Endothelial cell of umbilical vein (primary cell): ENCODE measurements around the gene LGMN. TPM values are rescaled to one million over a fixed set of nuclear protein-coding genes. Genes with fewer than 3 reads are reported as not detected.

Experiments
- BruUV-seq: library from RNA; stranded (reverse); fragments of 400-500 nt; replicated peaks from 2 replicates; lab custom pipeline; 2021; lab: Mats Ljungman, UMichigan
- CTCF ChIA-PET: fragments of 300-600, 350-600 bp; sonication (Branson Sonifier 250); formaldehyde crosslinking; loops from one replicate; lab custom pipeline; 2021; ENCODE audit warnings: antibody characterized with exemption, inconsistent platforms; lab: Charles Lee
- POLR2A ChIA-PET: fragments of 300-600, 350-600 bp; sonication (Branson Sonifier 250); formaldehyde crosslinking; loops from one replicate; lab custom pipeline; 2021; ENCODE audit warnings: antibody characterized with exemption, inconsistent platforms; lab: Charles Lee
- DNase-seq: peaks from one replicate; pipeline ENCODE4 v3.0.0-alpha.2; 2011; ENCODE audit warnings: low read depth, low spot score
- FAIRE-seq: peaks from 2 replicates; lab custom pipeline; 2011; peaks lifted over from hg19 to GRCh38; lab: Jason Lieb, UNC
- H2AFZ ChIP-seq: 2 replicates; pipeline ENCODE4 v1.6.0; 2012; ENCODE audit warnings: low read depth, low read length, control low read depth, inconsistent platforms
- H3K27ac ChIP-seq: 2 replicates; pipeline ENCODE4 v1.5.1; 2011; ENCODE audit warnings: low read depth, mild to moderate bottlenecking, control low read depth, low read length, moderate library complexity; ENCODE audit not compliant: insufficient read depth
- H3K27me3 ChIP-seq, 2 experiments: 2 replicates each; pipeline versions ENCODE4 v1.6.0 to v1.6.1; 2011; ENCODE audit warnings: low read length in 2 of 2, mixed read lengths in 1 of 2; ENCODE audit not compliant: control insufficient read depth in 2 of 2, insufficient read depth in 2 of 2
- H3K36me3 ChIP-seq, 2 experiments: 2 replicates in 1 of 2; 3 replicates in 1 of 2; pipeline ENCODE4 v1.5.1; 2011; ENCODE audit warnings: low read length in 2 of 2, mild to moderate bottlenecking in 1 of 2, moderate library complexity in 1 of 2; ENCODE audit not compliant: control insufficient read depth in 2 of 2, insufficient read depth in 2 of 2; ENCODE audit errors: extremely low read depth in 1 of 2
- H3K4me1 ChIP-seq: 3 replicates; pipeline ENCODE4 v1.5.1; 2011; ENCODE audit warnings: mild to moderate bottlenecking, low read length; ENCODE audit not compliant: control insufficient read depth, insufficient read depth; ENCODE audit errors: extremely low read depth
- H3K4me2 ChIP-seq: 2 replicates; pipeline ENCODE4 v1.6.1; 2011; ENCODE audit warnings: low read length, control low read depth, mixed read lengths; ENCODE audit not compliant: insufficient read depth
- H3K4me3 ChIP-seq, 3 experiments: fragments of 200-600 bp in 1 of 3; sonication (generic), shearing (Covaris generic) in 1 of 3; replicated peaks in 1 of 3; 2 replicates each; pipeline ENCODE4 v1.5.1; 2011 to 2016; ENCODE audit warnings: control low read depth in 3 of 3, low read length in 3 of 3, mild to moderate bottlenecking in 2 of 3, inconsistent platforms in 1 of 3, low read depth in 1 of 3, moderate library complexity in 1 of 3; ENCODE audit not compliant: insufficient read depth in 1 of 3
- H3K79me2 ChIP-seq: 2 replicates; pipeline ENCODE4 v1.6.0; 2012; ENCODE audit warnings: low read length, inconsistent platforms; ENCODE audit not compliant: control insufficient read depth, insufficient read depth
- H3K9ac ChIP-seq: replicated peaks from 2 replicates; pipeline ENCODE3; 2011; ENCODE audit warnings: low read length, control low read depth; ENCODE audit not compliant: insufficient read depth; ENCODE audit errors: extremely low read depth
- H3K9me1 ChIP-seq: replicated peaks from 3 replicates; pipeline ENCODE4 v1.6.0; 2011; ENCODE audit warnings: mild to moderate bottlenecking, low read length; ENCODE audit not compliant: control insufficient read depth, insufficient read depth; ENCODE audit errors: extremely low read depth
- H3K9me3 ChIP-seq: replicated peaks from 2 replicates; pipeline ENCODE4 v1.5.1; 2012; ENCODE audit warnings: low read length, inconsistent platforms; ENCODE audit not compliant: control insufficient read depth, insufficient read depth
- H4K20me1 ChIP-seq: replicated peaks from 2 replicates; pipeline ENCODE3; 2011; ENCODE audit warnings: mild to moderate bottlenecking, low read length; ENCODE audit not compliant: control insufficient read depth, insufficient read depth; ENCODE audit errors: extremely low read depth
- EZH2 ChIP-seq: IDR thresholded peaks from 2 replicates; pipeline ENCODE4 v1.6.1; 2012; ENCODE audit warnings: borderline replicate concordance, low read depth, mild to moderate bottlenecking, moderate library complexity, low read length, inconsistent platforms; ENCODE audit not compliant: severe bottlenecking
- FOS ChIP-seq: IDR thresholded peaks from 2 replicates; pipeline ENCODE4 v1.6.1; 2011; ENCODE audit warnings: mild to moderate bottlenecking, low read length, moderate library complexity, borderline replicate concordance; ENCODE audit not compliant: insufficient read depth
- GATA2 ChIP-seq: IDR thresholded peaks from 2 replicates; pipeline ENCODE4 v1.7.0; 2011; ENCODE audit warnings: low read depth, mild to moderate bottlenecking, moderate library complexity, mixed read lengths, low read length; ENCODE audit not compliant: insufficient read length, insufficient read depth
- JUN ChIP-seq: IDR thresholded peaks from 2 replicates; pipeline ENCODE4 v1.6.1; 2011; ENCODE audit warnings: borderline replicate concordance, low read depth; ENCODE audit not compliant: insufficient read length, insufficient read depth
- MYC ChIP-seq: IDR thresholded peaks from one replicate; pipeline ENCODE4 v1.6.1; 2011; ENCODE audit warnings: mild to moderate bottlenecking, low read depth, low read length
- POLR2A ChIP-seq: IDR thresholded peaks from 2 replicates; pipeline ENCODE4 v1.6.1; 2012; ENCODE audit warnings: low read depth, mild to moderate bottlenecking, control low read depth, low read length
- POLR2AphosphoS5 ChIP-seq: IDR thresholded peaks from 2 replicates; pipeline ENCODE4 v1.6.1; 2012; ENCODE audit warnings: low read depth, mild to moderate bottlenecking, control low read depth, low read length, moderate library complexity; ENCODE audit not compliant: insufficient read depth
- dilution Hi-C: fragments of 300-500 bp; cut with MboI; formaldehyde crosslinking; loops from one replicate; pipeline ENCODE4 v1.15.0; 2019; ENCODE audit warnings: low sequenced_read_pairs; ENCODE audit not compliant: extremely low pct_ligation_motif_present
- intact Hi-C: fragments of 100-400 bp; cut with micrococcal nuclease; formaldehyde crosslinking; loops from one replicate; pipeline ENCODE4 v1.10.0; 2022
- polyA plus RNA-seq, 4 experiments: library from polyadenylated mRNA; depleted of rRNA in 3 of 4; stranded (reverse) in 3 of 4; unstranded in 1 of 4; fragments of >200 nt; gene quantifications; 2 replicates each; pipeline versions ENCODE4 v1.2.1 to v1.2.3, GENCODE V29; 2011 to 2012; ENCODE audit warnings: missing spikeins in 1 of 4
- total RNA-seq: library from RNA; stranded (reverse); gene quantifications from 2 replicates; pipeline ENCODE4 v1.2.3, GENCODE V29; 2021
- TF ChIP-seq, protein P1 (sequence below), 2 donors: IDR thresholded peaks; 1 replicate in 1 of 2; 2 replicates in 1 of 2; pipeline ENCODE4 v1.5.1; 2011; ENCODE audit warnings: low read length in 2 of 2, mild to moderate bottlenecking in 2 of 2, moderate library complexity in 2 of 2, control low read depth in 1 of 2, inconsistent platforms in 1 of 2, low read depth in 1 of 2; ENCODE audit not compliant: insufficient read depth in 1 of 2; ENCODE audit errors: extremely low read depth in 1 of 2
- TF ChIP-seq, protein P2 (sequence below): IDR thresholded peaks from 2 replicates; pipeline ENCODE4 v1.6.1; 2011; ENCODE audit not compliant: insufficient read depth, insufficient read length

The LGMN gene
- total and polyA plus RNA-seq, 2 donors (not counting 3 experiments of a cell fraction or from before 2014, with no cell fraction given): 56.7 to 99.2 TPM

DNA sequence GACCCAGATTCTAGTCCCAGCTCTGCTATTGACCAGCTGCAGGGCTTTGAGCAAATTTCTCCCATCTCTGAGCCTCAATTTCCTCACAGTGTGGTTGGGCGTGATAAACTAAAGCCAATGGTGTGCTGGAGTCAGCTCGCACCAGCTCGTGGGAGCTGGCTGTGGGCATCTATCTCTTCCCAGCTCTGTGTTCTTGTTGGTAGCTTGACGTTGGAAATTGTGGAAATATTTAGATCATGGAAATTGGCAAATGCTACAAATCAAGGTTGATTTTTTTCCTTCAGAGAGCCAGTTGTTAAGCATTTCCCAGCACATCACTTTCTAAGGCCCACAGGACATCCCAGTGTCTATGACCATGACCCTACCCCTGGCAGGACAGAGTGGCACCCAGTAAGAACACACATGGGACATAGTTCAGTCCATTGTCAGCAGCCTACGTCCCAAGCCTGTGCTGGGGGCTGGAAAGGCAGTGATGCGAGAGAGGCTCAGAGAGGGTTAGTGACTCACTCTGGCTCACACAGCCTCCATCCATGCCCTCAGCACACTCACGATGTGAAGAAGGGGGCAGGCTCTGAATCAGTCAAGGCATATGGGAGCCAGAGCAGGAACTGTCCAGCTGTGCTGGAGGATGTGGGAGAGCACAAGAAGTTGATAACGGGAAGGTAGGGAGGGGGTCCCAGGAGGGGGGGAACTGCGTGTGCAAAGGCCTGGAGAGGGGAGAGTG is 77.6 kb downstream of the LGMN start:
- no peak for DNase-seq
- H3K4me2 ChIP-seq: no peak overlapping the region
- no peak for FAIRE-seq

More for the DNA sequence above, 77.6 kb downstream of the LGMN start:
- BruUV-seq: no TSS peak
- Histone ChIP-seq H3K27ac (no peak overlapping the region), H4K20me1 (no peaks in the 10 kb centered on the region), H3K9me1 (no peaks in the 10 kb centered on the region), H3K9ac (no peak overlapping the region), H3K27me3 (no peaks in the 10 kb centered on the region), H3K4me3 (no peak overlapping the region), H2AFZ (no peak overlapping the region), H3K4me1 (no peaks in the 10 kb centered on the region), H3K9me3 (no peaks in the 10 kb centered on the region), H3K79me2 (no peaks in the 10 kb centered on the region), H3K36me3 (peaks cover 0 to 3% of the 10 kb centered on the region in 2 experiments)
- TF ChIP-seq, protein P1, sequence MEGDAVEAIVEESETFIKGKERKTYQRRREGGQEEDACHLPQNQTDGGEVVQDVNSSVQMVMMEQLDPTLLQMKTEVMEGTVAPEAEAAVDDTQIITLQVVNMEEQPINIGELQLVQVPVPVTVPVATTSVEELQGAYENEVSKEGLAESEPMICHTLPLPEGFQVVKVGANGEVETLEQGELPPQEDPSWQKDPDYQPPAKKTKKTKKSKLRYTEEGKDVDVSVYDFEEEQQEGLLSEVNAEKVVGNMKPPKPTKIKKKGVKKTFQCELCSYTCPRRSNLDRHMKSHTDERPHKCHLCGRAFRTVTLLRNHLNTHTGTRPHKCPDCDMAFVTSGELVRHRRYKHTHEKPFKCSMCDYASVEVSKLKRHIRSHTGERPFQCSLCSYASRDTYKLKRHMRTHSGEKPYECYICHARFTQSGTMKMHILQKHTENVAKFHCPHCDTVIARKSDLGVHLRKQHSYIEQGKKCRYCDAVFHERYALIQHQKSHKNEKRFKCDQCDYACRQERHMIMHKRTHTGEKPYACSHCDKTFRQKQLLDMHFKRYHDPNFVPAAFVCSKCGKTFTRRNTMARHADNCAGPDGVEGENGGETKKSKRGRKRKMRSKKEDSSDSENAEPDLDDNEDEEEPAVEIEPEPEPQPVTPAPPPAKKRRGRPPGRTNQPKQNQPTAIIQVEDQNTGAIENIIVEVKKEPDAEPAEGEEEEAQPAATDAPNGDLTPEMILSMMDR (IDR thresholded peaks at IDR 0.05; ENCODE audit: extremely low read depth in 1 of 2, insufficient read depth in 1 of 2, low read depth in 1 of 2, low read length in 2 of 2): no peak
- TF ChIP-seq MYC (no peak), POLR2A (no peak), FOS (no peak), GATA2 (no peak), POLR2AphosphoS5 (no peak), EZH2 (no peak), JUN (no peak)
- TF ChIP-seq, protein P2, sequence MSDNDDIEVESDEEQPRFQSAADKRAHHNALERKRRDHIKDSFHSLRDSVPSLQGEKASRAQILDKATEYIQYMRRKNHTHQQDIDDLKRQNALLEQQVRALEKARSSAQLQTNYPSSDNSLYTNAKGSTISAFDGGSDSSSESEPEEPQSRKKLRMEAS: no peak
- CTCF ChIA-PET: interaction anchor here (1.0 to 1.1 kb wide), 2 partner anchors 12 to 16 kb away, joined by 4 to 8 read pairs; no protein-coding TSS in a partner anchor
- POLR2A ChIA-PET: no interaction called here
- intact Hi-C loops: no loop called here
- dilution Hi-C loops: no loop called here
